ENCODE data around the gene ANP32B. TPM values are rescaled to one million over a fixed set of nuclear protein-coding genes. Genes with fewer than 3 reads are reported as not detected.
"Not testable (repeated sequence)": the region's sequence is repeated elsewhere in the genome, so short reads cannot be mapped to it uniquely, and the experiment has no call there.

The ANP32B gene
- total RNA-seq, 4 donors from 2014 or later: 19.7 to 32.1 (median 27.5) TPM

DNA sequence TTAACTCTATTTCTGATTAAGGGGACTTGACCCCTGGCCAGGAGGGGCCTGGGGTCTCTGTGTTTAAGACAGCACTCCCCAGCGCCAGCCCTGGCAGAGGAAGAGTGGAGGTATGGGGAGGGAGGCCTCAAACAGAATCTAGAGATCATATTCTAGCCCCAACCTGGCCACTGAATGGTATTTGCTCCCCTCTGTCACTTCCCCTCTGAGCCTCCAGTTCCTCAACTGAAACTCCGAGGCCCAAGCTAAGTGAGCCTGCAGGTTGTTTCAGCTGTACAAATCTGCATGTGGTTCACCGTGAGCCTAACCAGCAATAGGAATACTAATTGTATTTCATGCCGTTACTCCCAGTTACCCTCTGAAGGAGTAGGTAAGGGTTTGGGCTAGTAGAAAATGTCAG is 36.0 kb downstream of the ANP32B start:
- no peak overlapping the region for H3K4me3 ChIP-seq (replicated peaks in 1 of 3)
- H3K36me3 ChIP-seq: peaks cover 22 to 23% of the 10 kb centered on the region in 2 donors
- DNase-seq: no peak
- intact Hi-C loops (cut with DNase I): no loop called here
- H3K4me1 ChIP-seq: peaks cover 33 to 43% of the 10 kb centered on the region in 2 donors
- no peaks in the 10 kb centered on the region for H3K9me3 ChIP-seq
- H3K27me3 ChIP-seq: no peaks in the 10 kb centered on the region
- WGBS, 2 donors: 83 to 97% methylated on average over 4 of the region's 4 CpGs
- TF ChIP-seq, protein P1, sequence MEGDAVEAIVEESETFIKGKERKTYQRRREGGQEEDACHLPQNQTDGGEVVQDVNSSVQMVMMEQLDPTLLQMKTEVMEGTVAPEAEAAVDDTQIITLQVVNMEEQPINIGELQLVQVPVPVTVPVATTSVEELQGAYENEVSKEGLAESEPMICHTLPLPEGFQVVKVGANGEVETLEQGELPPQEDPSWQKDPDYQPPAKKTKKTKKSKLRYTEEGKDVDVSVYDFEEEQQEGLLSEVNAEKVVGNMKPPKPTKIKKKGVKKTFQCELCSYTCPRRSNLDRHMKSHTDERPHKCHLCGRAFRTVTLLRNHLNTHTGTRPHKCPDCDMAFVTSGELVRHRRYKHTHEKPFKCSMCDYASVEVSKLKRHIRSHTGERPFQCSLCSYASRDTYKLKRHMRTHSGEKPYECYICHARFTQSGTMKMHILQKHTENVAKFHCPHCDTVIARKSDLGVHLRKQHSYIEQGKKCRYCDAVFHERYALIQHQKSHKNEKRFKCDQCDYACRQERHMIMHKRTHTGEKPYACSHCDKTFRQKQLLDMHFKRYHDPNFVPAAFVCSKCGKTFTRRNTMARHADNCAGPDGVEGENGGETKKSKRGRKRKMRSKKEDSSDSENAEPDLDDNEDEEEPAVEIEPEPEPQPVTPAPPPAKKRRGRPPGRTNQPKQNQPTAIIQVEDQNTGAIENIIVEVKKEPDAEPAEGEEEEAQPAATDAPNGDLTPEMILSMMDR (IDR thresholded peaks at IDR 0.05): no peak
- no peak for TF ChIP-seq POLR2A (IDR thresholded peaks at IDR 0.05)
- H3K27ac ChIP-seq: peak overlapping the region in 1 of 3 donors; percentile 8

DNA sequence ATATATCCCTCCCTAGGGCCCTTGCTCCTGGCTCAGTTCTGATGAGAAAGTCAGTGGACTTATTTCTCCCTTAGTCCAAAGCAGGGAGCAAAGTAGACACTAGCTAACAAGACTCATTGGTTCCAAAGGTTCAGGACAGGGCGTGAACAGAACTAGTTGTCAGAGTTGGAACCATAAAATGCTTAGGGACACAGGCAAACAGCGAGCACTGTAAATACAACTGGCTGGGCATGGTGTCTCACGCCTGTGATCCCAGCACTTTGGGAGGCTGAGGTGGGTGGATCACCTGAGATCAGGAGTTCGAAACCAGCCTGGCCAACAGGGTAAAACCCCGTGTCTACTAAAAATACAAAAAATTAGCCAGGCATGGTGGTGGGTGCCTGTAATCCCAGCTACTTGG is 36.7 kb downstream of the ANP32B start:
- WGBS, 2 donors: 84 to 86% methylated on average over 5 of the region's 5 CpGs
- intact Hi-C loops (cut with DNase I): not testable (repeated sequence)
- peaks cover 15 to 17% of the 10 kb centered on the region in 2 donors for H3K36me3 ChIP-seq

GRCh38 chr9:98020476-98021145 is 37.5 kb downstream of the ANP32B start:
- Histone ChIP-seq H3K36me3 (peaks cover 11 to 13% of the 10 kb centered on the region in 2 donors), H3K27me3 (no peaks in the 10 kb centered on the region), H3K9me3 (no peaks in the 10 kb centered on the region), H3K27ac (peak overlapping the region; percentile 81 to 91 (median 89)), H3K4me1 (peaks cover 33 to 43% of the 10 kb centered on the region in 2 donors), H3K4me3 (replicated peaks in 1 of 3) (no peak overlapping the region)
- TF ChIP-seq, protein P1 (IDR thresholded peaks at IDR 0.05): peak in 2 of 6 experiments; percentile 7 to 25
- no peak for TF ChIP-seq POLR2A (IDR thresholded peaks at IDR 0.05)
- DNase-seq: peak; percentile 92 to 95
- 39 to 48% methylated on average over 7 to 8 of the region's 8 CpGs for WGBS, 2 donors
- intact Hi-C loops (cut with DNase I): no loop called here

More for the DNA sequence above, 36.7 kb downstream of the ANP32B start:
- H3K9me3 ChIP-seq; DNase-seq; H3K4me3 ChIP-seq (replicated peaks in 1 of 3); H3K27me3 ChIP-seq: not testable (repeated sequence)
- H3K27ac ChIP-seq: peak overlapping the region; percentile 37 to 89 (median 62)
- H3K4me1 ChIP-seq: peaks cover 33 to 43% of the 10 kb centered on the region in 2 donors

DNA sequence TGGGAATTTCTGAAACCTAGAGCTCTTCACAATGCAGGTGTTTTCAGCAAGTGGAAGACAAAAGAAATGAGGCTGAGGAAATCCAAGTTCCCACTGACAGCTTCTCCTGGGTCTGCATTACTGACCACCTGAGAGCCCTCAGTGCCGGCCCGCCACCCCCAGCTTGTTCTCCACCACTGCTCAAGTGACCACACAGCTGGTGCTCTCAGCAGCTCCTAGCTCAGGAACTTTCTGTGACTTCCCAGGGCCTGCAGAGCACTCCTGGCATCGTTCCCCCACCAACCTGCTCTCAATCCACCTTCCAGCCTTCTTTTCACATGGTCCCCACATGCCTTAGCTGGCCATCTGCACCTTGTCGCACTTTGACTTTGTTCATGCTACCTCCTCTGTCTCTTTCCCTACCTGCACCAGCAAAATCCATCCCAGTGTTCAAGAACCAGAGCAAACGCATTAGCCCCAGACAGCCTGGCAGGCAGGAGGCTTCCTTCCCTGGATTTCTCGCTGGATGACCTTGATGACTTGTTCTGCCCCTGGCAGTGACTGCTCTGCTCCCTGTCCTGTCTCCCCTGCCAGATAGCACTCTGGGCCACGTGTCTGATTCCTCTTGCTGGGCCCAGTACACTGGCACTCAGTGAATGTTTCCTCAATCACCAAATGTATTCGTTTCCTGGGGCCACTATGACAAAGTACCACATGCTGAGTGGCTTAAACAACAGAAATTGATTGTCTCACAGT is 38.3 kb downstream of the ANP32B start:
- peak overlapping the region; percentile 87 to 91 (median 89) for H3K27ac ChIP-seq
- intact Hi-C loops (cut with DNase I): no loop called here
- H3K4me1 ChIP-seq: peaks cover 33 to 43% of the 10 kb centered on the region in 2 donors
- H3K9me3 ChIP-seq: no peaks in the 10 kb centered on the region
- peaks cover 11 to 13% of the 10 kb centered on the region in 2 donors for H3K36me3 ChIP-seq
- no peak overlapping the region for H3K4me3 ChIP-seq (replicated peaks in 1 of 3)
- peak; percentile 98 for DNase-seq
- TF ChIP-seq, protein P1 (IDR thresholded peaks at IDR 0.05): no peak
- TF ChIP-seq POLR2A (IDR thresholded peaks at IDR 0.05): peak in 1 of 2 donors; percentile 14
- 40% methylated on average over 8 of the region's 8 CpGs for WGBS, 2 donors
- H3K27me3 ChIP-seq: no peaks in the 10 kb centered on the region

GRCh38 chr9:98022447-98022846 is 39.3 kb downstream of the ANP32B start:
- TF ChIP-seq, protein P1 (IDR thresholded peaks at IDR 0.05): no peak
- no peak for TF ChIP-seq POLR2A (IDR thresholded peaks at IDR 0.05)
- intact Hi-C loops (cut with DNase I): no loop called here

More at GRCh38 chr9:98022447-98022846, 39.3 kb downstream of the ANP32B start:
- no peaks in the 10 kb centered on the region for H3K27me3 ChIP-seq
- H3K9me3 ChIP-seq: no peaks in the 10 kb centered on the region
- peaks cover 11 to 13% of the 10 kb centered on the region in 2 donors for H3K36me3 ChIP-seq
- H3K4me1 ChIP-seq: peaks cover 33 to 43% of the 10 kb centered on the region in 2 donors
- 86 to 89% methylated on average over 8 of the region's 8 CpGs for WGBS, 2 donors
- peak overlapping the region; percentile 84 to 89 (median 87) for H3K27ac ChIP-seq
- H3K4me3 ChIP-seq (replicated peaks in 1 of 3): no peak overlapping the region
- no peak for DNase-seq
